Activated naive CD8-positive, alpha-beta T cell treated with anti-CD3 and anti-CD28 coated beads, Interleukin-2, amount 50 U/mL, for 16 hours (primary cell): Measurements from ENCODE around the gene GATAD2A.

ENCODE experiments used
- DNase-seq: peaks from one replicate; pipeline ENCODE4 v3.0.0-alpha.2; 2020; ENCODE audit warnings: low read depth, low spot score

The GATAD2A gene

GRCh38 chr19:19421299-19421696 lies 15.8 kb downstream of the GATAD2A start:
- DNase-seq, result no peak

GRCh38 chr19:19422156-19422555 lies 16.7 kb downstream of the GATAD2A start:
- no peak for DNase-seq

GRCh38 chr19:19423322-19423721 lies 17.8 kb downstream of the GATAD2A start:
- no peak for DNase-seq

- DNase-seq, result no peak
These were observed 19.8 kb downstream of the GATAD2A start for GRCh38 chr19:19425170-19425875.

GRCh38 chr19:19426216-19426615 lies 20.7 kb downstream of the GATAD2A start:
- DNase-seq, result no peak

GRCh38 chr19:19426799-19427198 lies 21.3 kb downstream of the GATAD2A start:
- DNase-seq, result no peak

- DNase-seq, result no peak
These were observed 21.8 kb downstream of the GATAD2A start for GRCh38 chr19:19427302-19427701.

GRCh38 chr19:19427944-19428343 lies 22.5 kb downstream of the GATAD2A start:
- DNase-seq, result no peak

GRCh38 chr19:19428746-19429145 lies 23.3 kb downstream of the GATAD2A start:
- DNase-seq, result no peak

- DNase-seq, result no peak
These were observed 23.9 kb downstream of the GATAD2A start for GRCh38 chr19:19429361-19429760.

- no peak for DNase-seq
These were observed 27.3 kb downstream of the GATAD2A start for GRCh38 chr19:19432732-19433131.

- DNase-seq, result no peak
These were observed 28.3 kb downstream of the GATAD2A start for GRCh38 chr19:19433666-19434213.

- no peak for DNase-seq
These were observed 29.1 kb downstream of the GATAD2A start for GRCh38 chr19:19434483-19435045.

- no peak for DNase-seq
These were observed 30.7 kb downstream of the GATAD2A start for GRCh38 chr19:19436137-19436691.

- DNase-seq, result no peak
These were observed 33.1 kb downstream of the GATAD2A start for GRCh38 chr19:19438366-19439175.

- DNase-seq, result no peak
These were observed 33.7 kb downstream of the GATAD2A start for GRCh38 chr19:19439176-19439482.

GRCh38 chr19:19443283-19443682 lies 37.8 kb downstream of the GATAD2A start:
- DNase-seq, result no peak

GRCh38 chr19:19443902-19444680 lies 38.6 kb downstream of the GATAD2A start:
- no peak for DNase-seq

- DNase-seq, result no peak
These were observed 39.2 kb downstream of the GATAD2A start for GRCh38 chr19:19444681-19445155.

GRCh38 chr19:19445288-19445687 lies 39.8 kb downstream of the GATAD2A start:
- no peak for DNase-seq

- no peak for DNase-seq
These were observed 40.5 kb downstream of the GATAD2A start for GRCh38 chr19:19445911-19446361.
